K562 (cell line): ENCODE measurements around the gene NAXD.

Source experiments
- CTCF ChIP-seq, 3 experiments: IDR thresholded peaks in 2 of 3; conservative IDR thresholded peaks in 1 of 3; 2 replicates each; pipeline ENCODE4 v1.5.1; 2011 to 2012; ENCODE audit warnings: low read length in 3 of 3, mild to moderate bottlenecking in 3 of 3, control low read depth in 2 of 3, improper control_type of control experiment in 1 of 3, inconsistent platforms in 1 of 3, low read depth in 1 of 3, mixed read lengths in 1 of 3, moderate library complexity in 1 of 3; ENCODE audit not compliant: insufficient read depth in 2 of 3
- ESRRB ChIP-seq: fragments of 250-450 bp; sonication (Bioruptor Pico); IDR thresholded peaks from 2 replicates; pipeline ENCODE4 v1.5.0; 2020; ENCODE audit warnings: mild to moderate bottlenecking, moderate library complexity, borderline replicate concordance
- EZH2 ChIP-seq: IDR thresholded peaks from 2 replicates; pipeline ENCODE4 v1.6.1; 2012; ENCODE audit warnings: low read depth, mild to moderate bottlenecking, inconsistent platforms, low read length, borderline replicate concordance
- HCFC1 ChIP-seq: IDR thresholded peaks from 2 replicates; pipeline ENCODE4 v1.6.1; 2012; ENCODE audit warnings: low read depth, low read length, improper control_type of control experiment
- HNRNPK ChIP-seq: fragments of 200-400 bp; formaldehyde crosslinking; IDR thresholded peaks from one replicate; pipeline ENCODE4 v1.6.1; 2018; ENCODE audit warnings: mild to moderate bottlenecking, low read depth, low read length; ENCODE audit not compliant: poor library complexity, severe bottlenecking
- NR2C1 ChIP-seq, 2 experiments: fragments of 450-650 bp; IDR thresholded peaks; 2 replicates each; pipeline ENCODE4 v1.6.1; 2017; ENCODE audit warnings: mild to moderate bottlenecking in 2 of 2, antibody characterized with exemption in 1 of 2, inconsistent platforms in 1 of 2, missing compliant biosample characterization in 1 of 2, missing genetic modification characterization in 1 of 2
- U2AF2 ChIP-seq: fragments of 200-400 bp; formaldehyde crosslinking; optimal IDR thresholded peaks from 2 replicates; pipeline ENCODE3; 2017; ENCODE audit warnings: low read depth, mild to moderate bottlenecking, low read length
- YY1 ChIP-seq, 3 experiments: IDR thresholded peaks; 2 replicates each; pipeline ENCODE4 v1.6.1; 2011; ENCODE audit warnings: low read length in 2 of 3, mild to moderate bottlenecking in 2 of 3, moderate library complexity in 2 of 3, borderline replicate concordance in 1 of 3, control low read depth in 1 of 3, low read depth in 1 of 3; ENCODE audit not compliant: insufficient read depth in 3 of 3, insufficient replicate concordance in 2 of 3, control insufficient read depth in 1 of 3, insufficient read length in 1 of 3; ENCODE audit errors: extremely low read depth in 1 of 3
- ZNF449 ChIP-seq: fragments of 250-450 bp; sonication (Bioruptor Pico); IDR thresholded peaks from 2 replicates; pipeline ENCODE4 v1.8.0; 2022; ENCODE audit warnings: moderate library complexity, mild to moderate bottlenecking, inconsistent platforms

DNA sequence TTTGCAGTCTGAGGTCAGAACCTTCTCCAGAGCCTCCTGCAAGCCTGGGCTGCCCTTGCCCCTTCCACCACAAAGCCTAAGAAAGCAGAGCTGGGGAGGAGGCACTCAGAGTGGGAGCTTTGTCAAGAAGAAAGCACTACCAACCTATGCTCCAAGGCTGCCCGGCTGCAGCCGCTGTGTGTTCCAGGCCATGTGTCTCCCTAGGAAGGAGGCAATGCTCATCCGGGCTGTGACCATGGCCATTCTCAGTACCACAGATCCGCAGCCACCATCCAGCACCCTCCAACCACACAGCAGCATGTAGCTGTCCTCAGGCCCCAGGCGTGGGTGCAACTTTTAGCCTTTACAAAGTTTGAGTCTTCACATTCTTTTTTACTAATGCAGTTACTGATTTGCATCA lies 68.6 kb downstream of the NAXD start:
- TF ChIP-seq EZH2 (no peak), NR2C1 (IDR thresholded peaks at IDR 0.05) (no peak), NR2C1 (tag; IDR thresholded peaks at IDR 0.05) (no peak), ESRRB (no peak), YY1 (IDR thresholded peaks at IDR 0.05; ENCODE audit: borderline replicate concordance in 1 of 3, control insufficient read depth in 1 of 3, extremely low read depth in 1 of 3, insufficient read depth in 3 of 3, insufficient read length in 1 of 3, insufficient replicate concordance in 2 of 3, low read depth in 1 of 3, low read length in 2 of 3) (no peak), CTCF (IDR thresholded peaks at IDR 0.05 in 2 of 3, conservative IDR thresholded peaks at IDR 0.05 in 1 of 3; ENCODE audit: insufficient read depth in 2 of 3, low read depth in 1 of 3, low read length in 3 of 3) (no peak), ZNF449 (CRISPR knock-in tag) (no peak), HCFC1 (no peak), HNRNPK (no peak), U2AF2 (no peak)
